ENCODE results near the gene SEC14L1.

Gene SEC14L1

DNA sequence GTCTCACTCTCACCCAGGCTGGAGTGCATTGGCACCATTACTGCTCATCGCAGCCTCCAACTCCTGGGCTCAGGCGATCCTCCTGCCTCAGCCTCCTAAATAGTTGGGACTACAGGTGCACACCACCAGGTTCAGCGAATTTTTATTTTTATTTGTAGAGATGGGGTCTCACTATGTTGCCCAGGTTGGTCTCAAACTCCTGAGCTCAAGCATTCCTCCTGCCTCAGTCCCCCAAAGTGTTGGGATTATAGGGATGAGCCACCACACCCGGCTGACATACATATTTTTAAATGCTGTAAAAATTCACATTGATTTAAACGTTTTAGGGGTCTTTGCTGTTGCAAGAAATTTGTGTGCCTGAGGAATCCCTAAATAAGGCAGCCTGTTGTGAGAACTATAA, 24.8 kb upstream of the SEC14L1 start:
- no peak for DNase-seq (ENCODE audit: low read depth in 2 of 3, low spot score in 1 of 3)

DNA sequence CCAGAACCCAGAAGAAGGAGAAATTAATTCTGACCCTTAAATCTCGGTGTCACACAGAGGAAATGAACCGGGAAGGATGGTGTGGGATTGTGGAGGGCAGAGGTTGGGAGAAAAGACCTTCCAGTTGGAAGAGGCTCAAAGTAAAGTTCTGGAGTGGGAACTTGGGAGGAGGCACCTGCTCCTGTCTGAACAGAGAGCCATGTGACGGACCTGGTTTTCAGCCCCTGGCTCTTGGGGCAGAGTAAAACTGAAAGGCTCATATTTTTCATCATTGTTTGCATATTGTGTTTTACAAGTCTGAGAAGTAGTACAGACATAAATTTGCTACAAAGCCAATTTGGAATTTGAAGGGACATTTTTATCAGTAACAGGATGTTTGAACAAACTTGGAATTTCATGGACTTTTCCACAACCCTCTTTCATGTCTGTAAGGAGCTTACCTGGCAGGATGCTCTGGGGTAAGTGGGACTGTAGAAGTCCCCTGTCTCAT, 24.4 kb upstream of the SEC14L1 start:
- DNase-seq (ENCODE audit: low read depth in 2 of 3, low spot score in 1 of 3): no peak

DNA sequence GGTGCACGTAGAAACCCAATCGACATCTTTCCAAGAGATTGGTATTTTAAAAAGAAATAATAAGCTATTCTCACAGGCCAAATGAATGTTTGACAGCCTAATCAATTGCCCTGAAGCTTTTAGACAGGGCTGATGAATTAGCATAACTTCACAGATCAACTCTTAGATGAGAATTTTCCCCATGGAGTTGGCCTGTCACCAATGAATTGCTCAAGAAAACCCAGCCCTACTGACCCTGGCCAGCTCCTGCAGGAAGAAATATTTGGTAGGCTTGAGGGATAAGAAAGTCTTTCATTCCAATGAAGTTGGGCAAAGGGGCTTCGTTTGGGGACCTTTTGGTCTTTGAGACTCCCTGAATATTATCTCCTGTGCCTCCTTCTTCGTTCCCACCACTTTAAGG, 23.4 kb upstream of the SEC14L1 start:
- no peak for DNase-seq (ENCODE audit: low read depth in 2 of 3, low spot score in 1 of 3)

DNA sequence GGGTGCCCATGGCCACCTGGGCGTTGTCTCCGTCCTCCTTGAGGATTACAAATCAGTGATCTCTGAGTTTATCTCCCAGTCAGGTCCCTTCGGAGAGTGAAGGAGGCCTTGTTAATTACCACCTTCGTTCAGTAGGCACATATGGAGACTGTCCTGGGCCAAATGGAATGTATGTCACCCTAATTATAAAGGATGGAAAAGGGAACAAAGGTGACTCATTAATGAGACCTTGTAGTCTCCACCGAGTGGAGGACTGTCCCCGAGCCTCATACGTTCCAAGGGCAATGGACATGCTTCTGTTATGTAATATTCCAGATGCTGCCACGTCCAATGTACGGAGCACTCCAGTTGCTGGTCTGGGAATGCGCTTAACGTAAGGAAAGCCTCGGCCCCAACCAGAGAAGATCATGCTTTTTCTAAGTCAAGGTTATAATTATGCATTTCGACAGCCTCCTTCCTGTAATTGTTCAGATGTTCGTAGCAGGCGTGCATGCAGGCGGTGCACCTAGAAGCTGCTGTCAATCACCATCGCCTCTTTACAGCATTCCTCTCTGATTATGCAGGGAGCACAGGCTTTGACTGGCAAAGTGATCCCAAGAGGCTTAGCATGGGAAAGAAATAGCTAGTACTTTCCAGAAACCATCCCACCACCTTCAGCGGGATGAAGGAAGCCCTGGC, 22.4 kb upstream of the SEC14L1 start:
- DNase-seq (ENCODE audit: low read depth in 2 of 3, low spot score in 1 of 3): no peak

DNA sequence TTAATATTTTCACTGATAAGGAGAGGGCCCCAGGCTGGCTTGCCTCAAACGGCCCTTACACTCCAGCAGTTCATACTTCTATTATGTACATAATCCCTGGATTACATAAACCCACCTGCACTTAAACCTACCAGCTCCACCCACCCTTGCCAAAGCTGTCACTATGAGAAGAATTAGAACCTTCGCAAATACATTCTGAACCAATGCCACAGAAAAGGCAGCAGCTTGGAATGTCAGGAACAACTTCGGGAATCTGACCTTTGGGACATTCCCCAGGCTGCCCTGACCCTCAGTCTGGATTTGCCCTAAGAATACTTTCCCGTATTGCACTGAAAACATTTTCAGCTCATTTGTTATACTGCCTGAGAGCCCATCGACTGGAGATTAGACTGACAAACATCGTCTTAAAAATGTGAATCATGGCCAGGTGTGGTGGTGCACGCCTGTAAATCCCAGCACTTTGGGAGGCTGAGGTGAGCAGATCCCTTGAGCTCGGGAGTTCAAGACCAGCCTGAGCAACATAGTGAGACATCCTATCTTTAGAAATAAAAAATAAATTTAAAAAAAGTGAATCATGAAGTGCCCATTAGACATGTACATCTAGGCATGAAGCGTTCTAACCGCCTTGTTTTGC, 21.0 kb upstream of the SEC14L1 start:
- DNase-seq (ENCODE audit: low read depth in 2 of 3, low spot score in 1 of 3): no peak

DNA sequence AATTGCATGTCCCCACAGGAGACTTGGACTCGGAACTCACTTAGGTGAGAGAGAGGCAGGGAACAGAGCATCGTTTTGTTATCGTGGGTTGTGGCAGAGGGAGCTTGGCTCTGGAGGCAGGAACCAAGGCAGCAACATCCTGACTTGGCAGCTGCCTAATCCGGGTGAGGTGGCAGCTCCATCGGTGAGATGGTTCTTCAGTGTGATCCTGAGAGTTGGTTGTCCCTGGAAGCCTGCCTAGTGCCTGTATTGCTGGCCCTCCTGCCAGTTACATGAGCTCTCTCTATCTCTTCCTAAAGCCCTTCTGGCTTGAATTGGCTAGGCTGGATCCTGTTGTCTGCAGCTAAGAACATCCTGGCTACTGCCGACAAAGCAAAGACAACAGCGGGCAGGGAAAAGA, 19.9 kb upstream of the SEC14L1 start:
- DNase-seq (ENCODE audit: low read depth in 2 of 3, low spot score in 1 of 3): no peak

DNA sequence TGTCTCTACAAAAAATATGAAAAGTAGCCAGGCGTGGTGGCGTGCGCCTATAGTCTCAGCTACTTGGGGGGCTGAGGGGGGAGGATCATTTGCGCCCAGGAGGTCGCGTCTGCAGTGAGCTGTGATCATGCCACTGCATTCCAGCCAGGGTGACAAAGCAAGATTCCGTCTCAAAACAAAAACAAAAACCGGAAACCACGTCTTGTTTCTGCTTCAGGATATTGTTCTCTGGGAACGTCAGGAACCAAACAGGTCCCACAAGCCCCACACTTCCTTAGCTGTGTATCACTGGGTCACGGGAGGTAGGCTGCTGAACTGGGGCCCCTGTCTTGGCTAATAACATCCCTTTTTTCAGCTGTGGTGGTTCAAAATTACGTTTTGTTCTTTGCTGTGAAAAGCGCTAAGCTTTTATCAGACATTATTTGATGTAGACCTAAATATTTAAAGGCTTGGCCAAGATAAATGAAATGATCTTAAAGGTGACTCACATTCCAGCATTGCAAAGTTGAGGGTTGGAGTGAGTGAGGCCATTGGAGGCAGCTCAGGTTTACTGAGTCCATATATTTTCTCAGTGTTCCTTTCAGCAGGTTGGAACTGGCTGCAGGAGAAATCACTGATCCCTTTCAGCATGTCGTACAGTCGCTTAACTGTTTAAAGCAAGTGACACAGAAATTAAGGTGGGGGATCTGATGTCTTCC, 16.4 kb upstream of the SEC14L1 start:
- DNase-seq (ENCODE audit: low read depth in 2 of 3, low spot score in 1 of 3): no peak

DNA sequence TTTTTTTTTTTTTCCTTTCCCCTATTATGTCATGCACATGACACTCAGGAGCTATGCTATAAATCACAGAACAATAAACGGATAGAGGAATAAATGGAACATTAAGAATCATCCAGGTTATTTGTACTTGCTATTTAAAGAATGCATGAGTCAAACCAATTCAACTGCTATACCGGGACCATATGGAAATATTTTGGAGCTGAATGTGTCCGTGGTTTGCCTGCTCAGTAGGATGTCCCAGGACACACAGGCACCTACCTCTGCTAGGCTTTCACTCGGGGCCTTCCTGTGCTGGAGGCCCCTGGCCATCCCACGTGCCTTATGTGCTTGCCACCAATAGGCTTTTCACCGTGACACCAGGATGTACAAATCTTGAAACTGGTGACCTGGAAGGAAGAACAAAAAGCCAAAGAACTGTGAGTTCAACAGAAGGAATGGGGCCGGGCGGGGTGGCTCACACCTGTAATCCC, 15.3 kb upstream of the SEC14L1 start:
- no peak for DNase-seq (ENCODE audit: low read depth in 2 of 3, low spot score in 1 of 3)

DNA sequence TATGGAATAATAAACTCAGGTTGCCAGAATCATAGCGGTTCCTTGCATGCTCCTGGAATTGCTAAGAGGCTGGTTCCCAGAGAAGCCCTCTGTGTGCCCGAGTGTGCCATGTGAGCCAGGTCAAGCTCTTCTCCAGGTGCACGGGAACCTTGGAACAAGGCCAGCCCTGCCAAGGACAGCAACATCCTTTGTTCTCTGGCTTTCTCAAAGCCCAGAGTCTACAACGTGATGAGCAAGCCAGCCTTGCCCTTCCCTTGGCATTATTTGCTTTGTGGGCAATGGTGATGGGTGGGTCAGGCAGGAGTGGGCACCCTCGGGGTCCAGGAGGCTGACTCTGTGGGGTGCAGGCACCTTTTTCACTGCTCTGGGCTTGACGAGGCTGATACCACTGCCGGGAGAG, 14.2 kb upstream of the SEC14L1 start:
- no peak for DNase-seq (ENCODE audit: low read depth in 2 of 3, low spot score in 1 of 3)

DNA sequence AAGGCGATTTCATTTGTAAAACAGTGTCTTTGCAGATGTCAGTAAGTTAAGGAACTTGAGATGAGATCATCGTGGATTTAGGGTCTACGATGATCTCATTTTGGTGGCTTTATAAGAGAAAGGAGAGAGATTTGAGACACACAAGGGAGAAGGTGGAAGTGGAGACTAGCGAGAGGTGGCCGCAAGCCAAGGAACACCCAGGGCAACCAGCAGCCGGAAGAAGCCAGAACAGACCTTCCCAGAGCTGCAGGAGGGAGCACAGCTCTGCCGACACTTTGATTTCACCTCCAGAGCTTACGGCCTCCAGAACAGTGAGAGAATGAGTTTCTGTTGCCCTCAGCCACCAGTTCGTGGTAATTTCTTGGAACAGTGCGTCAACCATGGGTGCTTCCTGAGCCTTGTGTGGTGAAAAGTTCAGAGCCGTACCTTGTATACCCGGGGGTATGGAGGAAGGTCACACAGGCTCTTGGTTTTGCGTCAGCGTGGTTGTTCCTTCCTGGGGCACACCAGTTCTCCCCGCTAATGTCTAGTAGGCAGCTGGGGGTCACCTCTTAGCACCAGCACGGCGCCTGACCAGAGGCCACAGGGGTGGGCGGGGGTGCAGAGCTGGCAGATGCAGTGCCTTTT, 12.9 kb upstream of the SEC14L1 start:
- peak; percentile 35 to 62 (median 59) for DNase-seq (ENCODE audit: low read depth in 2 of 3, low spot score in 1 of 3)

DNA sequence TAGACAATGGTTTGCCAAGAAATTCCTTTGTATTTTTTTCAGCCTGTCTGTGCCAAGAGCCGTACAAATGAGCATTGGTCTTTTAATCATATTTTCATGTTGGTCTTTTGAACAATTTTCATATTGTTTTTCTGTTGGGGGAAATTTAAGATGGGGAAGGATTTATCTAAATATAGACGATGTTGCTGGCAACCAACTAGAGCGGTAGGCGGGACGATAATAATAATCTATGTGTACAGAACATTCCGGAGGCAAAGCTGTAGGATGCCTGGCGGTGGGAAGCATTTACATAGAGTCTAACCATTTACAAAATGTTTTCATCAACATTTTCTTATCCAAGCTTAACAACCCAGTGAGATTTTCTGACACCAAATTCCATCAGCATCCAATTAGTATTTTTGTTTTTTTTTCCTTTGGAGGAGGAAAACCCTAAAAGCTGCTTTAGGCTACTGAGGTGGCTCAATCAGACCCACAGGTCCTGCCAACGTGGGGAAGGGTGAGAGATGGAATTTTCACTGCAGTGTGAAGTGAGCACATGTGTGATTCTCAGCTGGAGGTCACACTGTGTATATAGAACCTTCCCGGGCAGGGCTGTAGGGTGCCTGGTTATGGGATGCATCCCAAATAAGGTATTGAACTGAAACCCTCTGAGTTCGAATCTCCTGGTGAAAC, 11.7 kb upstream of the SEC14L1 start:
- DNase-seq (ENCODE audit: low read depth in 2 of 3, low spot score in 1 of 3): no peak

DNA sequence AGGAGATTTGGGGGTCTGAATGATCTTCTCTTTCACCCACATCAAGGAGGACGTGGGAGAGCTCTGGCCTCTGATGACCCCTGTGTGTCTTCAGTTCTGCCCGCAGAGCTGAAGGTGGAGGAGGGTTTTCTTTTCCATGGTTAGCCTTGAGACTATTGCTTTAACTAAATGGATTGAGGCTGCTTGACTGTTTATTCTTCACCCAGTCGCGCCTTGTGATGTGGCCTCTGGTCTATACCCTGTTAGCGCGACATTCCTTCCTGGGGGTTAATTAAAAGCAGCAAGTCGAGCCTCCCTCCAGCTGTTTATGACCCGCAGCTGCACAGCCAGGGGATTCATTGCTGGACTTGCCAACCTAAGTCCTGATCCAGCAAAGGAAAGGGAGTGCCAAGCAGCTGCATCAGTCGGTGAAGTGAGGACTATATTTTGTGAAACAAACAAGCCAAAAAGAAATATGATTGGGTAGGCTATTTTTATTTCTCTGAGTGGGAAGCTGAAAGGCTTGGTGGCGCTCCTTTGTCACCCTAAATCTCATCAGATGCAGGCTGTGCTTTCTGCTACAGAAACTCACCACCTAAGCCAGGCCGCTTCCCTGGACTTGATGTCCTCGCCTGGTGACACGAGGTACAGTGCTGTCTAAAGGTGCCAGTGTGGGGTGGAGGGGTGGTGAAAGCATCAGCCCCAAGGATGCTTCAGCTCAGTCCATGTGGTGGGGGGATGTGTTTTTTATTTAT, 11.0 kb upstream of the SEC14L1 start:
- no peak for DNase-seq (ENCODE audit: low read depth in 2 of 3, low spot score in 1 of 3)

DNA sequence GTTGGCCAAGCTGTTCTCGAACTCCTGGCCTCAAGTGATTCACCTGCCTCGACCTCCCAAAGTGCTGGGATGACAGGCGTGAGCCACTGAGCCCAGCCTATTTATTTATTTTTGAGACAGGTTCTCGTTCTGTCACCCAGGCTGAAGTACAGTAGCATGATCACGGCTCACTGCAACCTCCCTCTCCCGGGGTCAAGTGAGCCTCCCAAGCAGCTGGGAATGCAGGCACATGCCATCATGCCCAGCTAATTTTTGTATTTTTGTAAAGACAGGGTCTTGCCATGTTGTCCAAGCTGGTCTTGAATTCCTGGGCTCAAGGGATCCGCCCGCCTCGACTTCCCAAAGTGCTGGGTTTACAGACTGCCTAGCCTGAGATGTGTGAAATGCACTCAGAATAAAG, 10.2 kb upstream of the SEC14L1 start:
- DNase-seq (ENCODE audit: low read depth in 2 of 3, low spot score in 1 of 3): no peak

DNA sequence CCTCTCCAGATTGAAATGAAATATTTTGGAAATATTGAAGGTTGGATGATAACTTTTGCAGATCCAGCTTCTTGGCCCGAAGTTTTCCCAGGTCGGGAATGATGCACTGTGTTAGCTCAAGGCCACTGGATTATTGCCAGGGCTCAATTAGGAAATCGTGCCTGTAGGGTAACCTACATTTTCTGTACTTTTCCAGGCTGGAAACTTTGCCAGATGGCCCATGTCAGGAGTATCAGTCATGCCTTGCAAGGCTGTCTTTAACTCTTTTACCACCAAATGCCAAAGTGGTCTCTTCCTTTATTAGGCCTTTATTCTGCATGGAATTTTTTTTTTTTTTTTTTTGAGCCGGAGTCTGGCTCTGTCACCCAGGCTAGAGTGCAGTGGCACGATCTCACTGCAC, 8.9 kb upstream of the SEC14L1 start:
- DNase-seq (ENCODE audit: low read depth in 2 of 3, low spot score in 1 of 3): no peak

DNA sequence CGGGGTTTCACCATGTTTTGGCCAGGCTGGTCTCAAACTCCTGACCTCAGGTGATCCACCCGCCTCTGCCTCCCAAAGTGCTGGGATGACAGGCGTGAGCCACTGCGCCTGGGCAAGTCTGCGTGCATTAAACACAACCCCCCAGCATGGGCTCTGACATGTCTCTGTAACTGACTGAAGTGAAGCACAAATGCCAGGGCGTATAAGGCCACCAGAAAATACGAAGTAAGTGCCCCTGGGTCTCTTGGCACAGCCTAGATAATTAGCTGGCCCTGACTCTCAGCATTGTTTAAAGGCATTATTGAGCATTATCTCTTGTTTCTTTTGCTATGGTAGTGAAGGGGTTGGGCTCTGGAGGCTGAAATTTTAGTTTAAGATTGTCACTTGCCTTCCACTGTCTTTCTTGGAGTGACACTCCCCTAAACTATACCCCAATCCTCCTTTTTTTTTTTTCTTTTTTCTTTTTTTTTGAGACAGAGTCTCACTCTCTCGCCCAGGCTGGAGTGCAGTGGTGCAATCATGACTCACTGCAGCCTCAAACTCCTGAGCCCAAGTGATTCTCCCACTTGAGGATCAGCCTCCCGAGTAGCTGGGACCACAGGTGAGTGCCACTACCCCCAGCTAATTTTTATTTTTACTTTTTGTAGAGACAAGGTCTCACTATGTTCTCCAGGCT, 8.2 kb upstream of the SEC14L1 start:
- no peak for DNase-seq (ENCODE audit: low read depth in 2 of 3, low spot score in 1 of 3)

DNA sequence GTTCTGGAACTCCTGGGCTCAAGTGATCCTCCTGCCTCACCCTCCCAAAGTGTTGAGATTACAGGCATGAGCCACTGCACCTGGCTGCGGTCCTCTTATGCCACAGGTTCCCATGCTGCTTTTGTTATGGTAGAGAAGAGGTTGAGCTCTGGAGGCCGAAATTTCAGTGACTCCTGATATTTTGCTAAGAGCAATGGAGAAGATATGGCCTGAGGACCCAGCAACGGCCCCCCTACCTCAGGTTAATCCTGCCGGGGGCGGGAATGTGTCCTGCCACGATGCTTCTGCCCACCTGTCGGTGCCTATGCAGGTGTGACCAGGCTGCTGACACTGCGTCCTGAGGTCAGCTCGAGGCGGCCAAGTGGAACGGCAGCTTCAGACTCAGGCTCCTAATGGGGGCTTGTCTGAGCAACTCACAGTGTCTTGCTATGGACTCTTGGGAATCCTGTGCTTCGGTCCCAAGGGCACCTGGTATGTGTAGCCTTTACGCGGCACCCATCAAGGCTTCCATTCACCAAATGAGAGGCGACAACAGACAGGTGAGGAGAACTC, 7.6 kb upstream of the SEC14L1 start:
- no peak for DNase-seq (ENCODE audit: low read depth in 2 of 3, low spot score in 1 of 3)

DNA sequence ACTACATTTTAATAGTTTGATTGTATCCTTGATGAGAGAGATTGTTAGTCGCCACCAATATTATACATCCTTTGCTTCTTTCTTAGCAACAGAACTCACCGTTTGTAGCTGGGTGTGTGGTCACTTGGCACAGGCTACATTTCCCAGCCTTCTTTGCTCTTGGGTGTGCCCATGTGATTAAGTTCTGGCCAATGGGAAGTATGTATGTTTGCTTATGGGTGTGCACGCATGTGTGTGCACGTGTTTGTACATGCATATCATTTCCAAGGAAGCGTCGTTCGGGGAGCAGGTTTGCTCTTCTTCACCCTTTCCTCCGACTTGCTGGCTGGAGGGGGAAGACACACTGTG, 4.4 kb upstream of the SEC14L1 start:
- DNase-seq (ENCODE audit: low read depth in 2 of 3, low spot score in 1 of 3): no peak

DNA sequence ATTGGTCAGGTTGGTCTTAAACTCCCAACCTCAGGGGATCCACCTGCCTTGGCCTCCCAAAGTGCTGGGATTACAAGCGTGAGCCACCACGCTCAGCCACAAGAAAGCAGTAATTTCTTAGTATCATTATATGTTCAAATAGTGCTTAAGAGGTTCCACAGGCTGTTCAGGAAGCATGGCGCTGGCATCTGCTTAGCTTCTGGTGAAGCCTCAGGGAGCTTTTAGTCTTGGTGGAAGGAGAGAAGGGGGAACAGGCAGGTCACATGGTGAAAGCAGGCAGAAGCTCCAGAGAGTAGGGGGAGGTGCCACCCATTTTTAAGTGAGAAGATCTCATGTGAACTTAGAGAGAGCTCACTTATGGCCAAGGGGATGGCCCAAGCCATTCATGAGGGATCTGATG, 3.7 kb upstream of the SEC14L1 start:
- DNase-seq (ENCODE audit: low read depth in 2 of 3, low spot score in 1 of 3): no peak

DNA sequence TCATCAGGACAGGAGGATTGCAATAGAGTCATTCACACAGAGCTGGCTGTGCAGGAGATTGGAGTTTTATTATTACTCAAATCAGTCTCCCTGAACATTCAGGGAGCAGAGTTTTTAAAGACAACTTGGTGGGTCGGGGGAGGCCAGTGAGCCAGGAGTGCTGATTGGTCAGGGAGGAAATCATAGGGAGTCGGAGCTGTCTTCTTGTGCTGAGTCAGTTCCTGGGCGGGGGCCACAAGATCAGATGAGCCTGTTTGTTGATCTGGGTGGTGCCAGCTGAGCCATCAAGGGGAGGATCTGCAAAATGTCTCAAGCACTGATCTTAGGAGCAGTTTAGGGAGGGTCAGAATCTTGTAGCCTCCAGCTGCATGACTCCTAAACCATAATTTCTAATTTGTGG, 2.9 kb upstream of the SEC14L1 start:
- DNase-seq (ENCODE audit: low read depth in 2 of 3, low spot score in 1 of 3): peak; percentile 26 to 57 (median 50)
